NCI-H1105 (cell line): Measurements from ENCODE around the gene ADCY3.

ENCODE experiments used
- DNase-seq: peaks from one replicate; lab custom pipeline; 2025; lab: John Stamatoyannopoulos, UW

ADCY3 gene

DNA sequence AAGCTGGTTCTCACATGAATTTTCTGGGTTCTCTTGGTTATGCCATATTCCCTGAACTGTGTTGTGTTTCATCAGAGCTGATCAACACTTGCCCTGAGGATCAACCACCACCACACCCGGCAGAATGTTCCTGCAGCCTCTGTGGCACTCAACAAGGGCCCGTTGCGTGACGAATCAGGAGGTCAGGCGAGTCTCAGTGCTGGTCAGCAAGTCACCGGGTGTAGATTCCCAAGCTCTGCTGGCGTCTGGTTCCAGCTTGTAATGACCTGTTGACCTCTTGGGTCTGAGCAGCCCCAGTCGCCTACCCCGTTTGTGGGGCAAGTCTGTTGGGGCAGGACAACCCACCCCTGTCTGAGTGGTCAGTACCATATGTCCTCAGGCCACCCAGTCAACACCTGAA lies 46.0 kb downstream of the ADCY3 start:
- no peak for DNase-seq

DNA sequence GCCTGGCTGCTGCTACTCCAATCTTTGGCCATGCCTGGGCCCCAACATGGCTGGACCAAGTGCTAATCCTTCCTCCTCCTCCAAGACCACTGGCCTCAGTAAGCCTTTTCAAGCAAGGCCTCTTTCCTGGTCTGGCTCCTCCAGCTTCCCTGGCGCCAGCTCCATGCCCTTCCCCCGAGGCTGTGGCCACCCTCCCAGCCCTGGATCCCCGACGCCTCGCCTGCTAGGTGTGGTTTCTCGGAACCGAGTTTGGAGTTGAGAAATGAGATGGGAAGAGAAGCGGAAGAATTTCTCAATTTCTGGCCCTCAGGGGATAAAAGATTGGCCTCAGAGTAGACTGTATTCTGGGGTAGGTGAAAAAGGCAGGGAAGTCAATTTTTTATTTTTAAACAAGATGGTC lies 46.4 kb downstream of the ADCY3 start:
- no peak for DNase-seq

DNA sequence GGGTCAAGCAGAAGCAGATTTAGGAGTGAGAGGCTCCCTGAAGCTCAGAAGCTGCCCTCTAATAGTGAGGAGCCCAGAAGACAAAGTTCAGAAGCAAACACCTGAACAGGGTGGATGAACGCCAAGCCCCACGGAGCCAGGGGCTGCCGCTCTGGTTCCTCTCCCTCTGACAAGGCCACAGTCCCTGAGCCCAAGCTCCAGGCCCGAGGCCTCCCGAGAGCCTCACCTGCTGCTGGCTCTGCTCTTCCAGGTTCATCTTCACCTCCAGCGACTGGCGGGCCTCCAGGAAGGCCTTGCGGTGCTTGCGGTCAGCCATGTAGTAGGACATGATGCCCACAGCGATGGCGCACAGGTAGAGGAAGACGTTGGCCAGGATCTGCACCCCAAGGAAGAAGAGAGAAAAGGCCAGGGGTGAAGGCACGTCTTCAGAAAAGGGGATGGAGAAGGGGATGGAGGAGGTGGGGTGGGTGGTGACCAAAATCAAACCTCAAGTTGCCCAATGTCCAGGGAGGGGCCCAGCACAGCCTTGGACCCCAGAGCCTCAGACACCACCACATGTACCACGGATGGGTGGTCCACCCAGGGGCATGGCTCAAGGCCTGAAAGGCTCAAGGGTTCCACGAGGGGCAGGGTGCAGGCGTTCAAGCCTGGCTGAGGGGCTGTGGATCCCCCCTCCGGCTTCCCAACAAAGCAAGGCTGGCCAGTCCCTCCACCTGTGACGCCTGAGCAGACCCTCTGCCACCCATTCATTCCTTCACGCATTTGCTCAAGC lies 47.5 kb downstream of the ADCY3 start:
- no peak for DNase-seq

DNA sequence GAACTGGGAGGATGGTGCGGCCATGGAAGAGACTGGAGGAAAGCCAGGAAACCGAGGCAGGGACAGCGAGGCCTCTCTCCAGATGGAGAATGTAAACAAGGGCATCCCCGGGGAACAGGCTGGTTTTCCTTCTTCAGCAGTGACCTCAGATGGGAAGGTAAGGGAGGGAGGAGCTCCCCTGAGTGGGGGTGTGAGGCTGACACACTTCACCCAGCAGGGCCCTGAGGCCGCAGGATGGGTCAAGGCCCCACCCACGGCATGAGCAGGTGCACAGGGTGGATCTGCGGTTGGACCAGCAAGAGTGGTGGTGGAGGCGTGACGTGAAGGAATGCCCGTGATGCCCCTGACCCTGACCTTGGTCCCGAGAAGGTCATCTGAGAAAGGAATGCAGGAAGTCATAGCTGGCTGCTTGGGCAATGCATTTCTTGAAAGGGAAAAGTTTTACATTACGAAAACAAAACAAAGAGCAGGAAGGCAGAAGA lies 48.1 kb downstream of the ADCY3 start:
- no peak for DNase-seq

DNA sequence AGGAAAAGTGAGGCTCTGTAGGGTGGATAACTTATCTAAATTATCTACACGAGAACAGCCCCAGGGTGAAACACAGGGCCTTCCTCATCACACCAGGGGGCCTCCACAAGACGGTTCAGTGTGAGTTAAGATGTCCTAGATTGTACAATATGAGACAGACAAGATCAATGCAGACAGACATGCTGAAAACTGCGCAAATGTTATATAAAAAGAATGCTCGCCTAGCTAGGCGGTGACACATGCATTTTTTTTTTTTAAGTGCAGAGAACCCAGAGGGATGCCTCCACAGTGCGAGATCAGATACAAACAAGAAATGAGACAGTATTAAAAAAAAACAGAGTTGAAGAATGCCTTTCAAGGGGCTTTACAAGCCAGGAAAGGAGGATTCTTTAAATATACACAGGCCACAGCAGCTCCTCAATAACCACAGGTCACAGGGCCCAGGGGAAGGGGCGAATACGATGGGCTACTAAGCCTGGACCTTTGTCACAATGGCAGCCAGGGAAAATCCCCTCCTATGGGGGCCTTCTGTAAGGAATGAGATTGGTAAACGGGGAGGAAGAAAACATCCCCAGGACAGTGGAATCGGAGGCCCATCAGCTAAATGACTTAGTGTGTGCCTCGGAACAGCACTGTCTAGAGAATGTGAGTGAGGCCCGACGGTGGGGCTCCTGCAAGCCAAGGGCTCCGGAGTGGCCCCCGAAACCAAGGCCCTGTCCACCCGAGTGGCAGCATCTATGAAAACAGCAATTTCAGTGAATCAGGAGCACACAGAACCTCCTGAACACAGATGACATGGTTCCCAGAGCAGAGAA lies 48.9 kb downstream of the ADCY3 start:
- no peak for DNase-seq

DNA sequence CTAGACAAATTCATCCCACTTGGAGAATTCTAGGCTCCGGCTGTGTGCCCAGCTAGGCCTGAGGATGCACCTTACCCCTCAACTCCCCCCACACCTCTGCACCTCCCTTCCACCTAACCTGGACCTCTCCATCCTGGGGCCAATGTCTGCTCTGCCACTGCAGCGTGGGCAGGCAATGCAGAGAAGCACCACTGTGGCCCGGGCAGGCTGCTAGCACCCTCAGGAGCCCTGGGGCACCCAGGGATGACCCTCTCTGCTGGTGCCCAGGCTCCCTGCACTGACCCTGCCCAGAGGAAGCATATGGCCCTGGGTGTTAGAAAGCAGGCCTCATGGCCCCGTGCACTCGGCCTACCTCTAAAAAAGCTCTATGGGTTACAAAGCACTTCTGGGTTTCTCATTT lies 49.6 kb downstream of the ADCY3 start:
- no peak for DNase-seq

DNA sequence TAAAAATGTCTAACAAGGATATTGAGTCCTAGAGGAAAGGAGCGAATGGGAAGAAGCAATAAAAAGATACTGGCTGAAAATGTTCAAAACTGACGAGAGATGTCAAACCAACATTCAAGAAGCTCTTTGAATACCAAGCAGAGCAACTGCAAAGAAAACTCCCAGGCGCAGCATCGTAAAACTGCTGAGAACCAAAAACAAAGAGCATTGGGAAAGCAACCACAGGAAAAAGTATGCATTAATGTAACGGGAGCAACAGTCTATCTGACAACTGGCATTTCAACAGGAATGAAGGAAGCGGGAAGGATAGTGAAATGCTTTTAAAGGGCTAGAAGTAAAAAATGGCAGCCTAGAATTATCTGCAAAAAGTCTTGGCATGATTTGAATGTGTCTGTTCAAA lies 53.1 kb downstream of the ADCY3 start:
- DNase-seq = no peak

DNA sequence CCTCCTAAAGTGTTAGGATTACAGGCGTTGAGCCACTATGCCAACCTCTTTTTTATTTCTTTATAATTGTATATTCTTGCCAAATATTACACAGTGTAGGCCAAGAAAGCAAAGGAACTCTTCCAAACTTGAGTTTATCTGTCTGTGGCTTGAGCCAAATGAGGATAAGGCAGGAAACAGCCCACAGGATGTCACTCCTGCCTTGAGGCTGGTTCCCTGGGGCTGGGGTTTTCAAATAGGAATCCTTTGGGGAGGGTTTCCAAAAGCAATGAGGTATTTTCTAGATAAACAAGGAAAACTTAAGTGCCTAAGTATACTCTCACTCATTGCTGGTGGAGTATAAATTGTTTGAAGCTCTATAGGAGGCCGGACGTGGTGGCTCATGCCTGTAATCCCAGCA lies 56.4 kb downstream of the ADCY3 start:
- DNase-seq = no peak

DNA sequence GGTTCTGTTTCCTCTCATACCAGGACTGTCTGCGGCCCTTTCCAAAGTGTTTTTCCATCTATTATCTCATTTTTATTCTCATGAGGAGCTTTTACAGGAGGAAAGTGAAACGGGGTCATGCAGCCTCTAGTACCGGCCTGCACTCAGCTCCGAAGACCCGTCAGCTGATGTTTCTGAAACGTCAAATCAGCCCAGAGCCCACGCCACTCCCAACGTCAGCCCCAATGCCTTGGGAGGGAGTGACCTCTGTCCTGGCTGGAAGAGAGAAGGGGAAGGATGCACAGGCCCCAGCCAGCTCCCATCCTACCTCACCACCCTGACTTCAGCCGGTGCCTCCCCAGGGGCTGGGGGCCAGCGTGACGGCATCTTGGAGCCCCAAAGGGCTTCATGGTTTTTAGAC lies 58.5 kb downstream of the ADCY3 start:
- no peak for DNase-seq

DNA sequence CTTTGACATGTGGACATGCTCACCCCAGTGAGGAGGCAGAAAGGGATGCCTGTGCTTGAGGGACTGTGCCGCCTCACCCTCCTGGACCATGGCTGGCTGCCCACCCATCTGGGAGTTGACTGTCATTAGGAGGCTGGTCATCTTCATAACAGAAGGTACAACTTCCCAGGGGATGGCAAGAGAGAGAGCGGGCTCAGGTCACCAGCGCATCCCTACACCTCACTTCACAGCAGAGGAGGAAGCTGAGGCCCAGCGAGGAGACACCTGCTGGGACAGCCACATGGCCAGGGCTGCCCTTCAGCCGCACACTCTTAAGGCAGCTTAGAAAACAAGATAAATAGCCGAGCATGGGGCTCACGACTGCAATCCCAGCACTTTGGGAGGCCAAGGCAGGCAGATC lies 59.4 kb downstream of the ADCY3 start:
- no peak for DNase-seq

DNA sequence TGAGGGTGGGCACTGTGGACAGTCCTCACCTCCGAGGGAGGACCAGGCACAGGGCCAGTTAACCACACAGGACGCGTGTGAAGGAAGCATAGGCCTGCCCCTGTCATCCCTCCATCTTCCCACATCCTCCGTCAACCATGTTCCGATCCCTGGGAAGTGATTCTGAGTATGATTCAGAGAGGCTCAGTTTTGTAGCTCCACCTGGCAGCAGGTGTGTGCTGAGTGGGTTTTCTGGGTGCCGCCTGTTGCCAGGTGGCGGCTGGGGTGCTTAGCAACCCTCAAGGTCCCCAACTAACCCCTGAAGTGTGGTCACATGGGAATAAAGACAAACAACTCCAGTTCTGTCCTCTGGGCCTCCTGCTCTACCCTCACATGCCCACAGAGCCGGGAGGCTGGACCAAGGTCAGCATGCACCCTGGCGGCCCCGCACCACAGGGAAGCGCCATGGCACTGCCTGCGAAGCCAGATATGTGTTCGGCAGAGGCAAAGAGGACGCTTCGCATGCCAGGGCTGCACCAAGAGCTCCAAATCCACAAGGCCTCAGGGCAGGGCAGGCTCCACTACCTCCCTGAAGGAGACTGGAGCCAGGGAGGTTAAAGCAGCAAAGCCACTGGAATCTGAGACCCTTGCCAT lies 60.0 kb downstream of the ADCY3 start:
- DNase-seq = no peak

DNA sequence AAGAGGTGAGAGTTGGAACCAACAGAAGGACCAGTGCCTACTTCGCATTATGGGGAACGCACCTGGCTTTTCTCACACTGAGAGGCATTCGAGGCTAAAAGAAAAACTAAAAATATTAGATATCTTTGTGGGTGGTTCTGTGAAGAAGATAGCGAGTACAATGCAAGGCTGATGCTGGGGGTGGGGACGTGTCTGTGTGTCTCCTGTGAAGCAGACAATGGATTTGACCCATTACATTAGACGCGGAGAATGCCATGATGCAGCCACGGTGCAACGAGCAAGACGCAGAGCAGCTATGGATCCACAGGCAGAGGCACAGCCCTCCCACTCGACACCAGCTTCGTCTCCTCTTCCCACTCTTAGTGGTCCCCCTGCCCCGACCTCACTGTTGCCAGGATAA lies 61.0 kb downstream of the ADCY3 start:
- no peak for DNase-seq

DNA sequence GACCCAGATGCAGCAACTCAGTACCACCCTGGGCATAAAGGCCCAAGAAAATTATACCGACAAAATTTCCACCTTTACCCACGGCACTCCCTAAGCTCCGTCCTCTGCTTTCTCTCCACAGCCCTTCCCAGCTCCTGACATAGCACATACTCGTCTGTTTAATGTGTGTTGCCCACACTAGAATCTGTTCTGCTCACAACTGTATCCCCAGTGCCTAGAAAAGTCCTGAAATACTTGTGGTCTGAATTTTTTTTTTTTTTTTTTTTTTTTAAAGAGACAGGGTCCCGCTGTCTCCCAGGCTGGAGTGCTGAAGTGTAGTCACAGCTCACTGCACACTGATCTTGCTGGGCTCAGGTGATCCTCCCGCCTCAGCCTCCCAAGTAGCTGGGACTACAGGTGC lies 62.3 kb downstream of the ADCY3 start:
- no peak for DNase-seq

DNA sequence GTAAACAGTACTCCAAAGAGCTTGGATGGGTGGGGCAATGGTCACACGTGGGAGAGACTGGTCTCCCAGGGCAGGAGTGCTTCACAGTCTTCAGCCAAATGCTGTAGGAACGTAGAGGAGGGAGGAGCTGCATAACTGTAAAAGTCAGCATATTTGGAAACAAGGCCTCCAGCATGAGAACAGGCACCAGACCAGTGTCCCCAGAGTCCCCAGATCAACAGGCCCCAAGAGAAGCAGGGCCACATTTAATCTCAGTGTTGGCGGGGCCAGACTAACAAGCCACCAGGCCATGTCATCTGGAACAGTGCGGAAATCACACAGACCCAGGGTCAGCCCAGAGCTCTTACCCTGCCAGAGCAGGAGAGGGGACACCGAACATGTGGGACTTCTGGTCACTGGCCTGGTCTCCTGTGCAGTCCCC lies 63.2 kb downstream of the ADCY3 start:
- DNase-seq = no peak

DNA sequence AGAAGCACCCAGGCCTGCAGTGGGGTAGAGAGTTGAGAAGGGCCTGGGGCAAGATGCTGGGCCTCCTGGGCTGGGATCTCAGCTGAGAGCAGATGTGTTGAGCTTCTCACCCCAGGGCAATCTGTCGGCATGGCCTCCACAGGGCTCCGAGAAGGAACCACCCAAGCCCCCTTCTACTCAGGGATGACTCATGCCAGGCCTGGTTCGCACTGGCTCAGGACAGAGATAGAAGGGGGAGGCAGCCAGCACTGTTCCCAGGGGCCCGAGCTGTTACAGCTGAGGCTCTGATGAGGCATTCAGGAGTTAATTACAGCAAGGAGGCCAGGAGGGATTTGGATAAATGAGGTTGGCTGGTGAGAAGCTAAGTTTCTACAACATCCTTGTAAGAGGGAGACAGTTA lies 64.3 kb downstream of the ADCY3 start:
- DNase-seq = no peak

DNA sequence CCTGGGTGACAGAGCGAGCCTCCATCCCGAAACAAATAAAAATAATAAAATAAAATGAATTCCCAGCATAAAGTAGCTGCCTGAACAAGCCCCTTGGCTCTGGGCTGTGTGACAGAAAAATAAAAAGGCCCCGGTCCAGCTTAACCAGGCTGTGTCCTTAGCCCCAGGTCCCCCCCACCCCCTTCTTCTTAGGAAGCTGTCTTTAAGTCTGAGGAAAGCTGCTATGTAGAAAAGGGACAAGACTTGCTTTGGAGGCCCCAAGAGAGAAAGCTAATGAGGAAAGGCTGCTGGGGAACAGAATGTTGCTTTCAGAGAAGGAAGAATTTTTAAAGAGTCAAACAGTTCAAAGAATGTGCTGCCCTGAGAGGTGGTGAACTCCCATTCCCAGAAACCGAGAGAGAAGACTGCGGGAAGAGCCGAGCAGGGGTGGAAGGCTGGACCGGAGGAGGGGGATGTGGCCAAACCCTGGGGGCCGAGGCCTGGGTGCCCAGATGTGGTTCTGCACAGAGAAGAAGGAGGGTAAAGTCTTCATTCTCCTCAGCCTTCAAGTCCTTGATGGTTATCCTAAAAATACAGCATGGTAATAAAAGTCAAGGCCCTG lies 64.9 kb downstream of the ADCY3 start:
- no peak for DNase-seq

DNA sequence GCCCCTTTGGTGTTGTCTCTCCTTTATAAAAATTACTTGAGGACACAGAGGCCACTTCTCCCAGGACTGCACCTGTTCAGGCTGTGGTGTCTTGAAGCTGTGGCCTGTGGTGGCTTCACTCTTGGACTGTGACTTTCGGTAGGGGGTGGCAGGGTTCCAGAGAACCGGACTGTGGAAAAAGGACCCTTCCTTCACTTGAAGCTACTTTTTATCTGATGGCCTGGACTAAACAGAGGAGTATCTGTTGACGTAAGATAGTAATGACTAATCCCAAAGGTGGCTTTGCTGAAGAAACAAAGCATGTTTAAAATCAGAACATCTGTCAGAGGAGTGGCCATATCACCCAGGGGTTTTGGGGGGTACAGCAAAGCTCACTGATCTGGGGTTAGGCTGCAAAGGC lies 66.0 kb downstream of the ADCY3 start:
- no peak for DNase-seq

DNA sequence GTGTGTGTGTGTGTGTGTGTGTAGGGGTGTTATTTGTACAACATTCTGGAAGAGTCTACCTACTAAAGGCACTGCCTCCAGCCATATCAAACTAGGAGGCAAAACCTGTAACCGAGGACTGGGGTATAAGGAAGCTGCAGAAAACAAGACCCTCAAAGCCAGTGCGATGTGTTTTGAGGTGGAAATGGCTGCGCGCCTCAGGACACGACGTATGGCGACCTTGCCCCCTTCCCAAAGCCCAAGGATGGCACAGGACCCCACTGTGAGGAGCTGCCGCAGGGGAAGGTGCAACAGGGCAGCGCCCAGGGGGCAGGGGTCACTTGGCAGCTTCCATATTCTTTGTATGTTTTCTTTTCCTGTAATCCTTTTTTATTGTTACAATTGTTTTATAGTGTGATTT lies 67.0 kb downstream of the ADCY3 start:
- DNase-seq = no peak

DNA sequence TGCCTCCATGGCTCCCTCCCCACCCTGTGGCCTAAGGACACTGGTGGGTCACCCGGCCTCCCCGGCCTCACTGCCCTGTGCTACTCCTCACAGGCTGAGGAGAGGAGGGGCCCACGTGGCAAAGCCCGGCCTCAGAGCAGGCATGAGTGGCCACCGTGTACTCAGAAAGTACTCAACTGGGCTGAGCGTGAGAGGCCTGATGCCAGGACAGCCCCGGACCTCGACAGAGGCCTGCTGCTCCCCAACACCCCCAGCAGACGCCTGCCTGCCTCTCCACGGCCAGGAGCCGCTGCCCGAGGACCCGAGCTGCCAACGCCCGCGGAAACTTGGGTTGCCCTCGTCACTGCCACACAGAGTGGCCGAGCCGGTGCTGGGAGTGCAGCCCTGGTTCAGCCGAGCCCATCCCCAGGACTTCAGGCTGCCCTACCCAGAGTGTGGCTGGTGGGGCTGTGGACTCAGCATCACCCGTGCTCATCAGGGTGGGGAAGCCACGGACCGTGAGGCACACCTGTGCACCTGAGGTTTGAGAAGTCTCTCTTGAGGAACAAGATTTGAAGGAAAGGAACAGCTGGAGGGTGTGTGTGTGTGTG lies 67.5 kb downstream of the ADCY3 start:
- no peak for DNase-seq

DNA sequence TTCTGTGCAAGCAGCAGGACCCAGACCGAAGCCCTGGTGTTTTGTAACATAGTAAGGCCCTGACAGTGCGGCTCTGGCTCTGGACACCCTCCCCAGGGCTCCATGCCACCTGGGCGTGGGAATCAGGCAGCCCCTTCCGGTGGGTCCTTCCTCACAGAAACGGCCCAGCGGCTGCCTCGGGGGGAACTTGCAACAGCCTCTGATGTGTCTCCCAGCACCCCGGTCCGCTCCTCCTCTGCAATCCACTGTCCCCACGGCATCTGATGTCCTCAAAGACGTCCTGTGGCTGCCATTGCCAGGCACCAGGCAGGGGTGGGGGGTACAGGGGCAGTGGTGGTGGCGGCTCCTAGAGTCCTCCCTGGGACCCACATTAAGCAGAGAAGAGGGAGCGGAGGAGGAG lies 68.0 kb downstream of the ADCY3 start:
- no peak for DNase-seq

DNA sequence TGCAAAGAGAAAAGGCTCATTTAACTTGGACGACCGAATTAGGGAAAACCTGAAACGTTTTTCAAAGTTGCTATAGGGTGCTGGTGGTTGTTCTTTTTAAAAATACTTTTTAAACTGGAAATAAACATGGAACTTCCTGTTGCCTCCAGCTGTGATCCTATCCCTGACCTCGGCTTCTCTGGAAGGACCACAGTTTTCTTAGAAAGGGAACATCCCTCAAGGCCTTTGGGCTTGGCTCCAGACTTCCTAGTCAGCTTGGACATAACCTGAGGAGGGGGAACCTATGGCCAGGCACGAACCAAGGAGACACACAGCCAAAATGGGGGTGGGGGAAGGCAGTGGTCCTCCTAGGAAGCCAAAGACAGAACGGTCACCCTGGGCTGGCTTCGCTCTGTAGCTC lies 69.1 kb downstream of the ADCY3 start:
- DNase-seq = no peak

DNA sequence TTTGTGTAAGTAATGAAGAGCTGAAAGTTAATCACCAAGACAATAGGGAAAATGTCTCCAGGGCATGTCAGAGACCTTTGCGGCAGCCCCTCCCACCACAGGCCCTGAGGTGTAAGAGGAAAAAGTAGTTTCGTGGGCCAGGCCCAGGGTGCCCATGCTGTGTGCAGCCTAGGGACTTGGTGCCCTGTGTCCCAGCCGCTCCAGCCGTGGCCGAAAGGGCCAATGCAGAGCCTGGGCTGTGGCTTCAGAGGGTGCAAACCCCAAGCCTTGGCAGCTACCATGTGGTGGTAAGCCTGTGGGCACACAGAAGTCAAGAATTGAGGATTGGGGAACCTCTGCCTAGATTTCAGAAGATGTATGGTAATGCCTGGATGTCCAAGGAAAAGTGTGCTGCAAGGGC lies 74.3 kb downstream of the ADCY3 start:
- DNase-seq = no peak
